Caco-2 (cell line): ENCODE results near the gene PPFIA4. TPM values are rescaled to one million over a fixed set of nuclear protein-coding genes. Genes with fewer than 3 reads are reported as not detected.
A peak's percentile ranks its signal among the peaks of the same experiment; 100 is the strongest.

Experiments
- BruUV-seq: library from RNA; stranded (reverse); fragments of 400-500 nt; replicated peaks from 2 replicates; lab custom pipeline; 2021; lab: Mats Ljungman, UMichigan
- CTCF ChIA-PET: fragments of 300-600 bp; sonication (Branson Sonifier 250); formaldehyde crosslinking; loops from one replicate; lab custom pipeline; 2022; ENCODE audit warnings: antibody characterized with exemption; lab: Charles Lee
- POLR2A ChIA-PET: fragments of 300-600 bp; sonication (Branson Sonifier 250); formaldehyde crosslinking; loops from one replicate; lab custom pipeline; 2022; ENCODE audit warnings: antibody characterized with exemption; lab: Charles Lee
- DNase-seq, 2 experiments: peaks; one replicate each; pipeline versions ENCODE4 v3.0.0 to v3.0.0-alpha.2; 2020 to 2022
- H3K27me3 ChIP-seq: replicated peaks from 2 replicates; pipeline ENCODE4 v1.6.0; 2011; ENCODE audit warnings: low read length; ENCODE audit not compliant: control insufficient read depth, insufficient read depth
- H3K36me3 ChIP-seq: 2 replicates; pipeline ENCODE4 v1.5.1; 2011; ENCODE audit warnings: low read length; ENCODE audit not compliant: control insufficient read depth, insufficient read depth
- H3K4me1 ChIP-seq: fragments of 250-450 bp; sonication (Bioruptor Pico); 2 replicates; pipeline ENCODE4 v1.5.1; 2020; ENCODE audit warnings: mild to moderate bottlenecking
- H3K4me3 ChIP-seq: 2 replicates; pipeline ENCODE4 v1.5.1; 2011; ENCODE audit warnings: low read depth, mild to moderate bottlenecking, control low read depth, low read length
- H3K9me3 ChIP-seq: fragments of 250-450 bp; sonication (Bioruptor Pico); 2 replicates; pipeline ENCODE4 v1.5.1; 2020; ENCODE audit warnings: mild to moderate bottlenecking, moderate library complexity
- H3K27ac Mint-ChIP-seq: one replicate; pipeline ENCODE4 v1.8.0; 2022; ENCODE audit warnings: mixed read lengths; ENCODE audit not compliant: unreplicated experiment
- H3K27me3 Mint-ChIP-seq: one replicate; pipeline ENCODE4 v1.8.0; 2022; ENCODE audit warnings: mixed read lengths; ENCODE audit not compliant: insufficient read depth, unreplicated experiment
- H3K36me3 Mint-ChIP-seq: one replicate; pipeline ENCODE4 v1.8.0; 2022; ENCODE audit warnings: mild to moderate bottlenecking, mixed read lengths; ENCODE audit not compliant: insufficient read depth, unreplicated experiment
- H3K4me1 Mint-ChIP-seq: one replicate; pipeline ENCODE4 v1.8.0; 2022; ENCODE audit warnings: low read depth, mixed read lengths; ENCODE audit not compliant: unreplicated experiment
- H3K4me3 Mint-ChIP-seq: one replicate; pipeline ENCODE4 v1.8.0; 2022; ENCODE audit warnings: mild to moderate bottlenecking, moderate library complexity, mixed read lengths; ENCODE audit not compliant: unreplicated experiment
- H3K9me3 Mint-ChIP-seq: one replicate; pipeline ENCODE4 v1.8.0; 2022; ENCODE audit warnings: mixed read lengths; ENCODE audit not compliant: unreplicated experiment
- CTCF ChIP-seq, 2 experiments: fragments of 200-600 bp in 1 of 2; IDR thresholded peaks; 1 replicate in 1 of 2; 2 replicates in 1 of 2; pipeline versions ENCODE4 v1.5.1 to v1.8.0; 2011 to 2022; ENCODE audit warnings: antibody characterized with exemption in 1 of 2, control low read depth in 1 of 2, inconsistent platforms in 1 of 2, low read depth in 1 of 2, low read length in 1 of 2, mild to moderate bottlenecking in 1 of 2, moderate library complexity in 1 of 2; ENCODE audit not compliant: insufficient read depth in 1 of 2, severe bottlenecking in 1 of 2, unreplicated experiment in 1 of 2
- intact Hi-C: fragments of 100-400 bp; cut with micrococcal nuclease; formaldehyde crosslinking; loops from one replicate; pipeline ENCODE4 v1.10.0; 2022; ENCODE audit not compliant: unreplicated experiment
- total RNA-seq: library from RNA; stranded (reverse); gene quantifications from 2 replicates; pipeline ENCODE4 v1.2.3, GENCODE V29; 2022

Gene PPFIA4
- total RNA-seq, 1 experiment from 2014 or later = 9.4 TPM

- no peaks in the 10 kb centered on the region for H3K9me3 Mint-ChIP-seq
- peak overlapping the region; percentile 70 for H3K4me3 Mint-ChIP-seq
- DNase-seq = no peak
- no peaks in the 10 kb centered on the region; the same call in 1 of the 2 replicates for H3K36me3 ChIP-seq
- peaks cover 9% of the 10 kb centered on the region for H3K4me1 Mint-ChIP-seq
- no peaks in the 10 kb centered on the region for H3K27me3 Mint-ChIP-seq
- H3K27me3 ChIP-seq = no peaks in the 10 kb centered on the region
- peaks cover 6% of the 10 kb centered on the region for H3K4me1 ChIP-seq
- no peaks in the 10 kb centered on the region for H3K9me3 ChIP-seq
- H3K4me3 ChIP-seq = no peak overlapping the region
- peak overlapping the region; percentile 68 for H3K27ac Mint-ChIP-seq
- intact Hi-C loops = loop anchor here (1.0 kb wide), 1 partner anchor 244 kb away; no protein-coding TSS in a partner anchor
- ChIA-PET CTCF (interaction anchor here (1.2 to 1.9 kb wide), 5 partner anchors 14 to 243 kb away, joined by 3 to 14 read pairs (median 8); no protein-coding TSS in a partner anchor), POLR2A (interaction anchor here (1.0 to 1.5 kb wide), 2 partner anchors 18 to 165 kb away, joined by 3 to 12 read pairs; partner anchors contain the start of gene TMEM183A)
- H3K36me3 Mint-ChIP-seq = peaks cover 46% of the 10 kb centered on the region
- BruUV-seq = TSS peak; percentile 99
- TF ChIP-seq CTCF (IDR thresholded peaks at IDR 0.05; ENCODE audit: insufficient read depth in 1 of 2, low read depth in 1 of 2, low read length in 1 of 2, severe bottlenecking in 1 of 2, unreplicated experiment in 1 of 2) = no peak
Observed at GRCh38 chr1:203025686-203026030, 633 bp upstream of the PPFIA4 start.

DNA sequence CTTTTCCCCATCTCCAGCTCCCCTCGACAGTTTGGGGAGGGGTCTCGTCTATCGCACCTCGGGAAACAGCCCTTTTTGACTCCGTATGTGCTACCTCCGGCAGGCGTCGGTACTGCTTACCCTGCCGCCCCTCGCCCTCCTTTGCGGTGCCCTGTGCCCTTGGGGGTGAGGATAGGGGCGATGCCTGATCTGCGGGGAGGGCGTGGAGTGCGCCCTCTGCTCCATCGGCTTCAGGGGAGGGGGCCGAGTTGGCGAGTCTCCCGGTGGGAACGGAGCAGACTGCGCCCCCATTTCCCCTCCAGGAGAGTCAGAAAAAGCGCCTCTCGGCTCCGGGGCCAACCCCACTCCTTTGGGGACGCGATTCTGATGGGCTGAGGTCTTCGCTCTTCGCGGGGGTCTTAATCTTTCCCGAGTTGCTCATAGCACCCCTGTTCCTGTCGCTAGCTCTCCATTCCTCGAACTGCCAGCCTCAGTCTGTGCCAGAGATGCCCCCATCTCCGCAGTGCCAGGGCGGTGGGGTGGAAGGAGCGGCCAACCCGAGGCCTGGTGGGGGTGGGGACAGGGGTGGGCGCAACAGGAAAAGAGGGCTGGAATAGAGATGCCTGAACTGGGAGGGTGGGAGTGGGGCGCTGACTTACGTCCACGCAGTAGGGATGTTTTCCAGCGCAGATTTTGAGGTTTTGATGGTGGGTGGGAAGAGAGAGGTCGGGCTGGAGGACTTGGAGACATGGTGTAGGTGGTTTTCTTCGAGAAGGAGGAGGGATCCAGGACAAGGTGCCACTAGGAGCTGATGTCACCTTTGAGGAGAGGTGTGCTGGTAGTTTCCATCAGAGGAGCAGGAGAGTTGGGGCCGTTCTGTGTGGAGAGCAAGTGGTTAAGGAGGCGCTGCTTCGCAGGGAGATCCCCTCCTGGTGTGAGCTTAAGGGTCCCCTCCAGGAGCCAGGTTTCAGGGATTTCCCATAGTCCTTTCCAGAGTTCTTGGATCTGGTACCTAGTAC, 674 bp downstream of the PPFIA4 start:
- Histone ChIP-seq H3K4me1 (peaks cover 6% of the 10 kb centered on the region), H3K27me3 (no peaks in the 10 kb centered on the region), H3K36me3 (no peaks in the 10 kb centered on the region; the same call in 1 of the 2 replicates), H3K9me3 (no peaks in the 10 kb centered on the region), H3K4me3 (peak overlapping the region; percentile 96)
- peak overlapping the region; percentile 68 for H3K27ac Mint-ChIP-seq
- POLR2A ChIA-PET = interaction anchor here (1.0 to 1.5 kb wide), 2 partner anchors 20 to 167 kb away, joined by 3 to 12 read pairs; partner anchors contain the start of gene TMEM183A
- peak overlapping the region; percentile 70 for H3K4me3 Mint-ChIP-seq
- DNase-seq = no peak
- intact Hi-C loops = loop anchor here (1.0 kb wide), 1 partner anchor 242 kb away; no protein-coding TSS in a partner anchor
- H3K9me3 Mint-ChIP-seq = no peaks in the 10 kb centered on the region
- H3K27me3 Mint-ChIP-seq = no peaks in the 10 kb centered on the region
- H3K36me3 Mint-ChIP-seq = peaks cover 33% of the 10 kb centered on the region
- CTCF ChIA-PET = interaction anchor here (0.8 to 1.9 kb wide), 4 partner anchors 13 to 242 kb away, joined by 3 to 14 read pairs (median 8); no protein-coding TSS in a partner anchor
- peaks cover 9% of the 10 kb centered on the region for H3K4me1 Mint-ChIP-seq
- no TSS peak for BruUV-seq
- TF ChIP-seq CTCF (IDR thresholded peaks at IDR 0.05; ENCODE audit: insufficient read depth in 1 of 2, low read depth in 1 of 2, low read length in 1 of 2, severe bottlenecking in 1 of 2, unreplicated experiment in 1 of 2) = peak in 1 of 2 experiments; percentile 15

DNA sequence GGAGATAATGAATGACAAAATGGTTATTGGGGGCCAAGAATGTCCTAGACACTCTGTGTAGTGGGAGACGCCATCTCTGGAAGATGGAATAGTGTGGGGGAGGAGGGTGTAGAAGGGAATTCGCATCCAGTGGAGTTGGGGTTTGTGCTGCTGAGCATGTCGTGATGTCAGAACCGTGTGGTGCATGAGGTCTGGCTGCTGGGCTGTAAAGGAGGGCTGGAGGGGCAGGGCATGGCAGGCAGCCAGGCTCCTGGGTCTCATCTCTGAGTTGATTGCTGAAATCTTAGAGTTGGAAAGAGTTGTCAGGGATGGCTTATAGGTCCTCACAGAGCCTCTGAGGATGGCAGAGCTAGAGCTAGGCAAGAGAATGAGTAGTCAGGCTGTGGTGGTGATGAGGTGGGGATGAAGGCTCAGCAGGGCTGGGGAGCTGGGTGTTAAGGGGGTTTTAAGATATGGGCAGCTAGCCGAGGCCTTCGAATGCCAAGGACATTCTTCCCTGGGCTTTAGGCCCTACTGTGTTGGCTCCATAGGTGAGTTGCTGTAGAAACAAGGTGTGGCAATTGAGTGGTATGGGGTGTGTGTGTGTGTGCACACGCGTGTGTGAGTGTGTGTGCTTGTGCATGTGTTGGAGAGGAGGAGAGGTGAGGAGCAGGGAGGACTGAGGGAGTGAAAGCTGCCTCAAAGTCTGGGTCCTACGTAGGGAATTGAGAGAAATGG, 1.9 kb downstream of the PPFIA4 start:
- Mint-ChIP-seq H3K27ac (no peak overlapping the region), H3K4me3 (no peak overlapping the region), H3K9me3 (no peaks in the 10 kb centered on the region), H3K36me3 (peaks cover 25% of the 10 kb centered on the region), H3K27me3 (no peaks in the 10 kb centered on the region), H3K4me1 (peaks cover 9% of the 10 kb centered on the region)
- Histone ChIP-seq H3K27me3 (no peaks in the 10 kb centered on the region), H3K4me1 (peaks cover 6% of the 10 kb centered on the region), H3K4me3 (no peak overlapping the region), H3K36me3 (no peaks in the 10 kb centered on the region; the same call in 1 of the 2 replicates), H3K9me3 (no peaks in the 10 kb centered on the region)
- no TSS peak for BruUV-seq
- DNase-seq = no peak
- no peak for TF ChIP-seq CTCF (IDR thresholded peaks at IDR 0.05; ENCODE audit: insufficient read depth in 1 of 2, low read depth in 1 of 2, low read length in 1 of 2, severe bottlenecking in 1 of 2, unreplicated experiment in 1 of 2)
- ChIA-PET POLR2A (no interaction called here), CTCF (interaction anchor here (0.8 kb wide), 1 partner anchor 241 kb away, joined by 3 read pairs; no protein-coding TSS in a partner anchor)
- intact Hi-C loops = no loop called here
